ENCODE data around the gene CAND2. TPM values are rescaled to one million over a fixed set of nuclear protein-coding genes. Genes with fewer than 3 reads are reported as not detected.

CAND2 gene
- polyA plus RNA-seq: 1 to 10 TPM in 1 of 3 donors, under 1 TPM in 1, not detected in 1; 0.32 to 1.3 TPM

DNA sequence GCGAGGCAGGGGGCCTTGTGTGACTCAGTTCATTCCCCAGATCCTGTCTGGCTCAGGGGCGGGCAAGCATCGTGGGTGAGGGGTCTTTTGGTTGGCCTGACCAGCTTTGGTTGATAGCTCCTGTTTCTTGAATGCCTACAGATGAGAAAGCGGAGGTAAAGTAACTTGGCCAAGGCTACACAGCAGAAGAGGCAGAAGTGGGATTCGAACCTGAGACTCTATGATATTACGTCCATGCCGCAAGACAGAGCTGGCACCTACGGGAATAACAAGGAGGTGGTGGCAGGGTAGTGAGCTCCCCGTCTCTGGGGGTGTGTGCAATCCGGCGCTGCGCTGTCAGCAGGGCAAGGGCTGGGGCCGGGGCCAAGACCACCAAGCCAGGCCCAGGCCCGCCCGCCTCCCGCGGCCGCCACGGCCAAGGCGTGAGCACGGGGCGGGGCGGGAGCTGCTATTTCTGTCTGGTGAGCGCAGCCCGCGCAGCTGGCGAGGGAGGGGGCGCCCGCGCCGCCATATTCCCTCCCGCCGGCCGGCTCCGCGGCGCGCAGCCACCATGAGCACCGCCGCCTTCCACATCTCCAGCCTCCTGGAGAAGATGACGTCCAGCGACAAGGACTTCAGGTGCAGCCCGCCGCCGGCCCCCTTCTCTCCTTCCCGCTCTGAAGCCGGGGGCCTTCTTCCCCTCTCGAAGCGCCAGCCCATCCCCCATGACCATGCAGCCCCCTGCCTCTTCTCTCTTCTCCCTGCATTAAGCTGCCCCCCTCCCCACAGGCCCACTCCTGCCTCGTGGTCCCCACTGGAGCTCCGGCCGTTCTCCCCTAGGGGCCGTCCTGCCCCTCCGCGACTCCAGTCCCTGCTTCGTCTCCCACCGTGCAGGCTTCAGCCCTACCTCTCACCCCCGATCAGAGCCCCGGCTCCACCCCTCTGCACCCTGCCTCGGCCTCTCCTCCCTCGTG lies at the start of gene CAND2:
Gene CAND2 (plus strand): TSS at position 510 of the 953 bp plus-strand sequence. CDS start 41 bp downstream, at position 551.
- H3K9me3 Mint-ChIP-seq: no peaks in the 10 kb centered on the region
- no peaks in the 10 kb centered on the region for H3K36me3 Mint-ChIP-seq
- H3K27me3 Mint-ChIP-seq (ENCODE audit: low read depth in 3 of 3): peaks cover 5 to 11% (median 6%) of the 10 kb centered on the region in 3 donors
- peak; percentile 31 to 35 (median 34) for DNase-seq
- peaks cover 7 to 11% of the 10 kb centered on the region in 2 donors for H3K4me1 Mint-ChIP-seq
- peak within 1 kb of the TSS; percentile 82 to 90 (median 85) for H3K4me3 Mint-ChIP-seq
- H3K27ac Mint-ChIP-seq: peak within 1 kb of the TSS in 3 of 6 donors; percentile 32 to 49 (median 34)

GRCh38 chr3:12748477-12748876 lies 48.0 kb upstream of the CAND2 start:
- Mint-ChIP-seq H3K27ac (no peak overlapping the region), H3K36me3 (no peaks in the 10 kb centered on the region), H3K4me3 (no peak overlapping the region)

DNA sequence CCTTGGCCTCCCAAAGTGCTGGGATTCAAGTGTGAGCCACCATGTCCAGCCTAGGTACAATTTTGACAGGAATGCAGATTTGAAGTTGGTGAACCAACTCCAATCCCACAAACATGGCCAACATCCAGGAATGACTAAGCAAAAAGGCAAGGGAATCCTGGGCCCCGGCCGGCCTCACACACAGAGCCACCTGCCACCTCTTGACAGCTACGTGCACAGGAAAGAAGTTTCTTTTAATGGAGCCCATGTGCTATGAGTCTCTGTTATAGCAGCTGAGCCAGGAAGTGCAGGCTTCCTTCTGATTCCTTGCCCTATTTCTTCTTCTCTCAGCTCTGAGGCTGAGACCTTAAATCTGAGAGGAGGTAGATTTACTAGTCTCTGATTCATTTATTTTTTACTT lies 46.3 kb upstream of the CAND2 start:
- Mint-ChIP-seq H3K4me1 (peaks cover 0 to 2% of the 10 kb centered on the region in 2 donors), H3K27ac (peak overlapping the region in 2 of 6 donors; percentile 12 to 50), H3K36me3 (no peaks in the 10 kb centered on the region), H3K4me3 (no peak overlapping the region), H3K27me3 (ENCODE audit: low read depth in 3 of 3) (peaks cover 4 to 7% (median 4%) of the 10 kb centered on the region in 3 donors), H3K9me3 (no peaks in the 10 kb centered on the region)
- no peak for DNase-seq

More at GRCh38 chr3:12748477-12748876, 48.0 kb upstream of the CAND2 start:
- no peak for DNase-seq
- Mint-ChIP-seq H3K9me3 (no peaks in the 10 kb centered on the region), H3K27me3 (ENCODE audit: low read depth in 3 of 3) (peaks cover 3 to 10% (median 7%) of the 10 kb centered on the region in 3 donors), H3K4me1 (peaks cover 0 to 2% of the 10 kb centered on the region in 2 donors)

GRCh38 chr3:12750658-12751071 lies 45.8 kb upstream of the CAND2 start:
- H3K36me3 Mint-ChIP-seq: no peaks in the 10 kb centered on the region
- H3K4me3 Mint-ChIP-seq: no peak overlapping the region
- peak overlapping the region in 2 of 6 donors; percentile 12 to 50 for H3K27ac Mint-ChIP-seq
- DNase-seq: no peak
- H3K9me3 Mint-ChIP-seq: no peaks in the 10 kb centered on the region
- H3K4me1 Mint-ChIP-seq: peaks cover 0 to 2% of the 10 kb centered on the region in 2 donors
- peaks cover 4 to 7% (median 6%) of the 10 kb centered on the region in 3 donors for H3K27me3 Mint-ChIP-seq (ENCODE audit: low read depth in 3 of 3)

GRCh38 chr3:12751571-12751970 lies 44.9 kb upstream of the CAND2 start:
- no peak overlapping the region for H3K27ac Mint-ChIP-seq
- peaks cover 0 to 2% of the 10 kb centered on the region in 2 donors for H3K4me1 Mint-ChIP-seq
- H3K36me3 Mint-ChIP-seq: no peaks in the 10 kb centered on the region
- H3K9me3 Mint-ChIP-seq: no peaks in the 10 kb centered on the region
- no peak for DNase-seq
- H3K4me3 Mint-ChIP-seq: no peak overlapping the region
- peaks cover 4 to 9% (median 7%) of the 10 kb centered on the region in 3 donors for H3K27me3 Mint-ChIP-seq (ENCODE audit: low read depth in 3 of 3)

DNA sequence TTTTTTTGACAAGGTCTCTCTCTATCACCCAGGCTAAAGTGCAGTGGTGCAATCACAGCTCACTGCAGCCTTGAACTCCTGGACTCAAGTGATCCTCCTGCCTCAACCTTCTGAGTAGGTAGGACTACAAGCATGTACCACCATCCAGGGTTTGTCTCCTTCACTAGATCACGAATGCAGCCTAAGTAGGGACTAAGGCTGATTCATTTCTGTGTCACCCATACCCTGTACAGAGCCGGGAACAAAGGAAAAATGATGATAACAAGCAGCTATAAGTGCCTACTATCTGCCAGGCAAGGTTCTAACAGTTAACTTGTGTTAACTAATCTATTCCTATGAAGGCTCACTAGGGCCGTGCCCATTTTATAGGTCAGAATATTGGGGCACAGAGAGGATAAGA lies 44.4 kb upstream of the CAND2 start:
- no peaks in the 10 kb centered on the region for H3K36me3 Mint-ChIP-seq
- no peak for DNase-seq
- peaks cover 0 to 2% of the 10 kb centered on the region in 2 donors for H3K4me1 Mint-ChIP-seq
- H3K4me3 Mint-ChIP-seq: no peak overlapping the region
- peaks cover 2 to 9% (median 7%) of the 10 kb centered on the region in 3 donors for H3K27me3 Mint-ChIP-seq (ENCODE audit: low read depth in 3 of 3)
- no peak overlapping the region for H3K27ac Mint-ChIP-seq
- H3K9me3 Mint-ChIP-seq: no peaks in the 10 kb centered on the region

- Mint-ChIP-seq H3K4me3 (no peak overlapping the region), H3K9me3 (no peaks in the 10 kb centered on the region), H3K4me1 (peaks cover 0 to 2% of the 10 kb centered on the region in 2 donors), H3K27me3 (ENCODE audit: low read depth in 3 of 3) (peaks cover 2 to 9% (median 4%) of the 10 kb centered on the region in 3 donors), H3K36me3 (no peaks in the 10 kb centered on the region), H3K27ac (no peak overlapping the region)
- no peak for DNase-seq
Observed at GRCh38 chr3:12752809-12753208, 43.7 kb upstream of the CAND2 start.

- H3K36me3 Mint-ChIP-seq: no peaks in the 10 kb centered on the region
- DNase-seq: no peak
- no peak overlapping the region for H3K27ac Mint-ChIP-seq
- H3K4me1 Mint-ChIP-seq: peaks cover 0 to 2% of the 10 kb centered on the region in 2 donors
- H3K9me3 Mint-ChIP-seq: no peaks in the 10 kb centered on the region
- H3K27me3 Mint-ChIP-seq (ENCODE audit: low read depth in 3 of 3): peaks cover 2 to 9% (median 4%) of the 10 kb centered on the region in 3 donors
- H3K4me3 Mint-ChIP-seq: no peak overlapping the region
Observed at GRCh38 chr3:12753275-12754028, 43.0 kb upstream of the CAND2 start.

DNA sequence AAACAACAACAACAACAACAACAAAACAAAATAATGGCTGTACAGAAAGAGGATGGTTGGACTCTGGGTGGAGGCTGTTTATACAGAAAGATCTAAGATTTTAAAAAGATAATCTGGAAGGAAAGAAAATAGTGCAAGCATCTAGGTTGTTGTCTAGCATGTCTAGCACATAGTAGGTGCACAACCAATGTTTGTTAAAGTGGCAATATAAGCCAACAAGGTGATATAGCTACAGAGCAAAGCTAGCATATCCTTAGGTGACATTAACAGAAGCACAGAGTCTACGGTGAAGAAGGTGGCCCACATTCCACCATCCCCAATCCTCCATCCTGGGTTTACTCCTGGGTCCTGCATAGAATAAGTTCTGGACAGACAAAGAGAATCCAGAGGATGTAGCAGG lies 42.2 kb upstream of the CAND2 start:
- DNase-seq: no peak
- Mint-ChIP-seq H3K9me3 (no peaks in the 10 kb centered on the region), H3K27me3 (ENCODE audit: low read depth in 3 of 3) (peaks cover 2 to 6% (median 4%) of the 10 kb centered on the region in 3 donors), H3K36me3 (no peaks in the 10 kb centered on the region), H3K27ac (no peak overlapping the region), H3K4me3 (no peak overlapping the region), H3K4me1 (peaks cover 0 to 2% of the 10 kb centered on the region in 2 donors)

DNA sequence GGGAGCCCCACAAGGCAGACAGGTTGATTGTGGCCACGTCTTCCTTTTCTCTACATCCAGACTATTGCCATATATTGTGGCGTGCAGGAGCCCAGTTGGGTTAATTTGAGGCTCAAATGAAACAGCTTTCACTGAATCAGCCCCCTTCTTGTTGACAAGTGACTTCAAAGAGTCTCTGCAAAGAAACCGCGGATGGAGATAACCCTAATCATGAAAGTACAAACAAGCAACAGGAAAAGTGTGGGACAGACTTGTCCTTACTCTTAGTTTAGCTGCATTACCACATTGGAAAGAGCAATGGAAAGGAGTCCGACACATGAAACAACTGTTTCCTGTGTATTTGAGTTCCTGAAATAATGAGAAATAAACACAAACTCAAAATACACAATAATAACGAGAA lies 40.7 kb upstream of the CAND2 start:
- Mint-ChIP-seq H3K36me3 (no peaks in the 10 kb centered on the region), H3K27ac (peak overlapping the region in 1 of 6 donors; percentile 32), H3K4me3 (no peak overlapping the region), H3K9me3 (no peaks in the 10 kb centered on the region), H3K4me1 (peaks cover 0 to 1% of the 10 kb centered on the region in 2 donors), H3K27me3 (ENCODE audit: low read depth in 3 of 3) (peaks cover 2 to 6% (median 4%) of the 10 kb centered on the region in 3 donors)
- no peak for DNase-seq

DNA sequence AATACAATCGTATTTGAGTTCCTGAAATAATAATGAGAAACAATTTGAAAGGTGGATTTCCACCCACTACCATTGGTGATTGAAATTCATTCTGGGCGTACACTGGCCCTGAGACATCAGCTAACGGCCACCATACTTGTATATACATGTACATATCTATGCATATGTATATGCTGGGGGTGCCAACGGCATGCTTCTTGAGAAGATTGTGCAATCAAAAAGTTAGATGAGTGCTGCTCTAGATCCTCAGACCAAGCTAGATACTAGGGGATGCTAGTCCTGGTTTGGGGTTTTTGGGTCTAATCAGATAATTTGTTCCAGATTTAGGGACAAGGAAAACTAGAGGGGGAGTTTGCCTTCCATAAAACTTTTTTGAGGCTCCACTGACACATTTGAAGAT lies 40.3 kb upstream of the CAND2 start:
- Mint-ChIP-seq H3K4me3 (no peak overlapping the region), H3K27me3 (ENCODE audit: low read depth in 3 of 3) (peaks cover 2 to 6% (median 5%) of the 10 kb centered on the region in 3 donors), H3K27ac (no peak overlapping the region), H3K4me1 (no peaks in the 10 kb centered on the region), H3K36me3 (no peaks in the 10 kb centered on the region), H3K9me3 (no peaks in the 10 kb centered on the region)
- DNase-seq: no peak

GRCh38 chr3:12756635-12757034 lies 39.8 kb upstream of the CAND2 start:
- H3K36me3 Mint-ChIP-seq: no peaks in the 10 kb centered on the region
- H3K4me3 Mint-ChIP-seq: no peak overlapping the region
- peaks cover 2 to 6% (median 5%) of the 10 kb centered on the region in 3 donors for H3K27me3 Mint-ChIP-seq (ENCODE audit: low read depth in 3 of 3)
- H3K27ac Mint-ChIP-seq: no peak overlapping the region
- no peaks in the 10 kb centered on the region for H3K4me1 Mint-ChIP-seq
- H3K9me3 Mint-ChIP-seq: no peaks in the 10 kb centered on the region
- no peak for DNase-seq

DNA sequence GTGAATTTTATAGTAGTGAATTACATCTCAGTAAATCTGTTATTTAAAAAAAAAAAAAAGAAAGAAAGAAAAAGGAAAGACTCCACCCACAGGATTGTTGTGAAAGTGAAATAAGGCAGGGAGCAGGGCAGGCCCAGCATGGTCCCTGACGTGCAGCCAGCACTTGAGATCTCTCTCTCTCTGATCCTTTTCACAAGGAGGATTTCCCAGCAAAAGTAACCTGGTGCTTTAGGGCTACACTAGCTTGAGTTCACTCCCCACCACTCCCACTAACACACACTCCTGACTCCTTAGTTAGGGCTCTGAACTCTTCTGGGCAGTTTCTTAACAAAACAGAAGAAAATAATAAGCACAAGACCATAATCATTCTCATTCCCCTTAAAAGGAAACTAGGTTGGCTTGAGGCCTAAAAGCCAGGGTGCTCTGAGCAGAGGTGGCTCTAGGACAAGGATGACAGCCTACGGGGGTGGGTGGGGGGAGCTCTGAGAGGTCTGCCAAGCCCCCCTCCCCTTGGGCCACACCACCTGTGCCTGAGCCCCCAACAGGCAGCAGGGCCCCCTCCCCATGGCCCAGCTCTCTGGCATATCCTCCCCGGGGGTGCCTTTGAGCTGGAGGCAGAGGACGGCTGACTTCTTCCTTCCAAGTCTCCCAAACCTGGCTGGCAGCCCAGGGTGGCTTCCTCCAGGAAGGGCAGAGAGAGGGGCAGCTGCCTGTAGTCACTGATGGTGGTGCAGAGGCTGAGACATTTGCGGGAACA lies 38.3 kb upstream of the CAND2 start:
- H3K36me3 Mint-ChIP-seq: no peaks in the 10 kb centered on the region
- DNase-seq: no peak
- no peak overlapping the region for H3K4me3 Mint-ChIP-seq
- H3K9me3 Mint-ChIP-seq: no peaks in the 10 kb centered on the region
- peaks cover 2 to 6% (median 4%) of the 10 kb centered on the region in 3 donors for H3K27me3 Mint-ChIP-seq (ENCODE audit: low read depth in 3 of 3)
- no peaks in the 10 kb centered on the region for H3K4me1 Mint-ChIP-seq
- no peak overlapping the region for H3K27ac Mint-ChIP-seq

Measured in immature natural killer cell (primary cell).